Activated CD4-positive, alpha-beta T cell treated with anti-CD3 and anti-CD28 coated beads, Interleukin-2, amount 50 U/mL, for 24 hours (primary cell): Measurements from ENCODE around the gene TFAM.

Experiments
- DNase-seq, 2 donors: peaks; one replicate each; pipeline ENCODE4 v3.0.0-alpha.2; 2020; ENCODE audit warnings: low read depth in 1 of 2, low spot score in 1 of 2

TFAM gene

GRCh38 chr10:58433066-58433465 lies 47.9 kb downstream of the TFAM start:
- DNase-seq: no peak

DNA sequence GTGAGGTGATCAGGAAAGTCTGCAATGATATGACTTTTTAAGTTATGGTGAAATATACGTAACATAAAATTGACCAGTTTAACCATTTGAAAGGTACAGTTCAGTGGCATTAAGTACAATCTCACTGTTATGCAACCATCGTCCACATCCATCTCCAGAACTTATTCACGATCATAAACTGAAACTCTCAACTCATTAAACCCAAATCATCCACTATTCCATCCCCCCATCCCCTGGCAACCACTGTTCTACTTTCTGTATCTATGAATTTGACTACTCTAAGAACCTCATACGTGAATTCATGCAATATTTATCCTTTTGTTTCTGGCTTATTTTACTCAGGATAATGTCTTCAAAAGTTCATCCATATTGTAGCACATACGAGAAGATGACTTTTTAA lies 48.4 kb downstream of the TFAM start:
- no peak for DNase-seq

DNA sequence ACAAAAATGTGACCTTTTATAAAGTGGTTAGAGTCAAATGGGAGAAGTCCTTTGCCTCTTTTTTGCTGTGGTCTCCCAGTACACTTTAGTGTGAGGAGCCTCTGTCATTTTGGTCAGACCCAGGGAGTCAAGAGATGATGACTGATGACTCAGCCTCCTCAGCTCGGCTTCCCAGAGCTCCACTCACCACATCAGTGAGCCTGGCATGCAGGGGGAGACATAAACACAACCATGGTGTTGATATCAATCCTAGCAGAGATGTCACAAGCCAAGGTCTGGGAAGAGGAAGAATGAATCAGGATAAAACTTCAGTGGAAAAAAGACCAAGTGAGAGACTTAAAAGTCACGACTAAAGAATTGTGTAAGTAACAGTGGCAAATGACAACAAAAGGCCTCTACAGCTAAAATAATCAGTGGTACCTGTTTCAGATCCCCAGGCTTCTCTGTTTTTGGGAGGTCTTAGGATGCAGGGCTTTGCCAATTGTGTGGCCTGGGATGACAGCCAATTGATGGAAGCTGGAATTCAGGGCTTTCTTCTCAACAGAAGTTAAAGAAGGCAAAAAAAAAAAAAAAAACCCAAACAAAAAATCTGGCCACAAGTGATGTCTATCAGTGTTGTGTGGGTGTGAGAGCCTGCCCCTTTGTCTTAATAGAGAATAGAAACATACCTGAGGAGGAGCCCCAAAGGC lies 50.2 kb downstream of the TFAM start:
- DNase-seq: no peak

DNA sequence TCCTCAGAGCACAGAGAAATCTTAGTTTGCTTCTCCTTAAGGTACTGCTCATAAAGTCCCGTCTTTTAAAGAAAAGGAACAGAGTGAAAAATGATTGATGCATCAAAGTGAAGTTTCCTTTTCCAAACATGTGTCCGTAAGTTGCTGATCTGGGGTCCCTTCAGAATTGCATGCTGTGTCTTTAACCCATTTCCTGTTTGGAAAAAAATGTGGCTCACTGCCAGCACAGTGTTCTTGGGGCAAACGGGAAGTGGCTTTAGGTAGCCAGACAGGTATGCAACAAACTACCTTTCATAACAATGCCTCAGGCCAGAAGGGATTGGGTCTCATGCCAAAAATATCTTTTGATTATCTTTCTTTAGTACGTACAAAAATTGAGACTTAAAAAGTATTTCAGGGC lies 50.9 kb downstream of the TFAM start:
- no peak for DNase-seq

DNA sequence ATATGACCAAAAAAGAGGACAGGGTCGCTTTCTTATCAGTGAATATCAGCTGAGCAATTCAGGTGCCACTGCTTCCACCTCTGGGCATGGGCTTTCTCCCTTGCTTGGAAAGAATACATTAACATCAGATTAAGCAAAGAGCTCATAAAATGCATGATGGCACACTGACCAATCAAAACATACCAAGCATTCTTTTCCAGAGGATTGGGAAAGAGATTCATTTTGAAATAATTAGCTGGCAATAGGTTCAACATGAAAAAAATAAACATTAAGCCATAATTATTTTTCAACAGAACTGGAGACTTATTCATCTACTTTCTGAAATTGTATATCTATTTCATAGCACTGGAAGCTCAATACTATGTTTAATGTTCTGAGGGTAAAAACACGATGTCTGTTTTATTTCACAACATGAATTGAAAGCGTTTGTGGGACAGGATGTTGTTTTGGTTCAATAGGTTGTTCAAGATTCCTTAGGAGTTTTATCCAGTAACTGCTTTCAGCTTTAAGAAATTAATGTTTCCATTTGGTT lies 53.2 kb downstream of the TFAM start:
- DNase-seq: no peak

DNA sequence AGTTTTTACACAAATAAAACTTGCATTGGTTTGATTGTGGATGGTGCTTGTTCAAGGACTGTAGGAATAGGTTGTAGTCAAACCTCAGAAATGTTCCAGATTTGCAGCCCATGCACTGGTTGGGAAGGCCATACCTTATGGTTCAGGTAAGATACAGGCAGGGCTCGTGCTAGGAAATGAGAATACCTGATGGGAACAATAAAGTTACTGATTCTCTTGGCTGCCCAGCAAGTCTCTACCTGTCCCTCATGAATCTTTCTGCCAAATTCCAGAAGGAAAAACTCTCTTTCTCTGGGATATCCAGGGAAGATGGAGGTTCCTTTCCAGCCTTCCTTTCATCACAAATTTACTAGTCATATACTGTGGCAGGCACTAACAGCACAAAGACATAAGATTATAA lies 53.8 kb downstream of the TFAM start:
- no peak for DNase-seq

- DNase-seq: no peak
These were observed 54.6 kb downstream of the TFAM start for GRCh38 chr10:58439632-58440364.

DNA sequence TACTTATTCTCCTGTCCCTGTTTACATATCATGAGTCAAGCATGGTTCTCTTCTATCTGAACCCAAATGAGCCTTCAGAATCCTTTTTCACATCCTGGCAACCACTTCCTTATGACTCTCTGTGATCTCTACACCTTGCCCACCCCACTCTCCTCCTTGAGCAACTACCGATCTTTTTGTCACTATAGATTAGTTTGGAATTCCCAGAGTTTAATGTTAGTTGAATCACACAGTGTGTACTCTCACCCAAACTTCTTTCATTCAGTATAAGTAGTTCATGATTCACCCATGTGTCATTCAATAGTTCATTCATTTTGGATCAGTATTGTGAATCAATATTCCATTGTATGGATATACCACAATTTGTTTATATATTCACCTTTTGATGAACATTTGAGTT lies 55.3 kb downstream of the TFAM start:
- no peak for DNase-seq

- no peak for DNase-seq
These were observed 59.1 kb downstream of the TFAM start for GRCh38 chr10:58444321-58444720.

DNA sequence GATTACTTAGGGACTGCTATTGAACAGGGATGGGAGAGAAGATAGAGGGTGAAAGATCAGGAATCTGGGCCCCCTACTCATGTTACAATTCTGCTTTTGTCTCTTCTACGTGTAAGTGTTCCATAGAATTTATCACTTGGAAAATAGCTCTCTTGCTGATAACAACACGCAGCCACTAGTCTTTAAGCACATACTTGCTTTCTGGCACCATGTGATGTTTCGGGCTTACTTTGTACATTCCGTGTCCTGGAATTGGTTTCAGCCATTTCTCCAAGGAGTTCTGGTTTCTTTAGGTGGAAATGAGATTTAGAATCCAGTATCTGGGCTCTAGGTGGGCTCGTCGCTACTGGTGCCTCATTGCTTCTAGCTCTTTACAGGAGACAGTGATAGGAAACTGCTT lies 59.7 kb downstream of the TFAM start:
- DNase-seq: no peak

DNA sequence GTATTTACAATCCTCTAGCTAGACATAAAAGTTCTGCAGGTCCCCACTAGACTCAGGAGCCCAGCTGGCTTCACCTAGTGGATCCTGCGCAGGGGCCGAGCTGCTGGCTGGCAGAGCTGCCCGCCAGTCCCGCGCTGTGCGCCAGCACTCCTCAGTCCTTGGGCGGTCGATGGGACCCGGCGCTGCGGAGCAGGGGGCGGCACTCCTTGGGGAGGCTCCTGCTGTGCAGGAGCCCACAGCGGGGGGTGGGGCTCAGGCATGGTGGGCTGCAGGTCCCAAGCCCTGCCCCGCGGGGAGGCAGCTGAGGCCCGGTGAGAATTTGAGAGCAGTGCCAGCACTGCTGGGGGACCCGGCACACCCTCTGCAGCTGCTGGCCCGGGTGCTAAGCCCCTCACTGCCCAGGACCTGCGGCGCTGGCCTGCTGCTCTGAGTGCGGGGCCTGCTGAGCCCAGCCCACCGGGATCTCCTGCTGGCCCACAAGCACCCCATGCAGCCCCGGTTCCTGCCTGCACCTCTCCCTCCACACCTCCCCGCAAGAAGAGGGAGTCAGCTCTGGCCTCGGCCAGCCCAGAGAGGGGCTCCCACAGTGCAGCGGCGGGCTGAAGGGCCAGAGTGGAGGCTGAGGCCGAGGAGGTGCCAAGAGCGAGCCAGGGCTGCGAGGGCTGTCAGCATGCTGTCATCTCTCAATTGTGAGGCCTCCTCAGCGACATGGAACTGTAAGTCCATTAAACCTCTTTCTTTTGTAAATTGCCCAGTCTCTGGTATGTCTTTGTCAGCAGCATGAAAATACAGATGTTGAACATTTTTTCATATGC lies 63.1 kb downstream of the TFAM start:
- no peak for DNase-seq
